HG02610 (cell line): ENCODE data around the gene GNAI3.
"Not testable (repeated sequence)": the region's sequence is repeated elsewhere in the genome, so short reads cannot be mapped to it uniquely, and the experiment has no call there.

Source experiments
- ATAC-seq: cut with Tn5 transposase; IDR thresholded peaks from one replicate; pipeline ENCODE4 v1.9.1; 2021; ENCODE audit warnings: mild to moderate bottlenecking, moderate library complexity; ENCODE audit not compliant: unreplicated experiment

Gene GNAI3

DNA sequence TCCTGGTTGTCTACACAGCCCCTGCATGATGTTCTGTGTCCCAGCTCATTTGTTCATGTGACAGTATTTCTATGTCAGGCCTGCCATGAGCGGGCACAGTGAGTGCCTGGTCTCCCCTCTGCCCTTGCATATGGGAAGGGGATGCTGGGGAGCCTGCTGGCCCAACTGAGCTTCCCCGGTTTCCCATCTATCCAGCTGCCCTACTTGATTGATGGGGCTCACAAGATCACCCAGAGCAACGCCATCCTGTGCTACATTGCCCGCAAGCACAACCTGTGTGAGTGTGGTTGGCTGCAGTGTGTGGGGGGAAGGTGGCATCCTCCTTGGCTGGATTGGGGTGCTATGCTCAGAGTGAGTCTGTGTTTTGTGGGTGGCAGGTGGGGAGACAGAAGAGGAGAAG lies 109.0 kb downstream of the GNAI3 start:
- no peak for ATAC-seq

DNA sequence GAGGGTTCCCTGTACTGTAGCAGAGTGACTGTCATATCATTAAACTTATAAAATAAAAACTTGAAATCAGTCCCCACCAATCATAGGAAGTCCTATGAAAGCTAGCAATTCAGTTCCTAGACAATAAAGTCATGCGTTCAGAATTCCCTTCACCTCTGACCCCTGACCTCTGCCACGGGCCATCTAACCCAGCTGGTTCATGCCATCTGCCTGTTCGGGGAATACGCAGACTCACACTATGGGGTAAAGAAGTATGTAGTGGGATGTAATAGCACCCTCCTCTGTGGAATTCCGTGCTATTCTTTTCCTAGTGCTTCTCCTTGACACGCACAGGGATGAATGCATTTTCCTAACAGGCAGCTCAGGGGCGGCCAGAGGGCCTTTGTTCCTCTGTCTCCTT lies 109.6 kb downstream of the GNAI3 start:
- no peak for ATAC-seq

DNA sequence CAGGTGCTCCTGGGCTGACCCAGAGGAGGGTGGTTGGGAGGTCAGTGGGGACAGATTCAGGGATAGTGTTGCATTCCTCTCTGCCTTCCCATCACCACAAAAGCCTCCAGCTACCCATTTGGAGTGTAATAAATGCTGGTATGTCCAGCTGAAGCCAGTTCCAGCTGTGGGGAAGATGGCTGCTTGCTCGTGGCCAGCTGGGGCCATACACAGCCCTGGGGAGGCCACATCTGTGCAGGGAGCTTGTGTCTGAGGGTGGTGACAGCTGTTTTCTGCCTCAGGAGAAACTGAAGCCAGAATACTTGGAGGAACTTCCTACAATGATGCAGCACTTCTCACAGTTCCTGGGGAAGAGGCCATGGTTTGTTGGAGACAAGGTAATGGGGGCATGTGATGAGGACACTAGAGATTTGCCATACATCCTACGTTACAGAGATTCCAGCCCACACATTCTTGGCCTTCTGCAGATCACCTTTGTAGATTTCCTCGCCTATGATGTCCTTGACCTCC lies 110.2 kb downstream of the GNAI3 start:
- ATAC-seq, result no peak

DNA sequence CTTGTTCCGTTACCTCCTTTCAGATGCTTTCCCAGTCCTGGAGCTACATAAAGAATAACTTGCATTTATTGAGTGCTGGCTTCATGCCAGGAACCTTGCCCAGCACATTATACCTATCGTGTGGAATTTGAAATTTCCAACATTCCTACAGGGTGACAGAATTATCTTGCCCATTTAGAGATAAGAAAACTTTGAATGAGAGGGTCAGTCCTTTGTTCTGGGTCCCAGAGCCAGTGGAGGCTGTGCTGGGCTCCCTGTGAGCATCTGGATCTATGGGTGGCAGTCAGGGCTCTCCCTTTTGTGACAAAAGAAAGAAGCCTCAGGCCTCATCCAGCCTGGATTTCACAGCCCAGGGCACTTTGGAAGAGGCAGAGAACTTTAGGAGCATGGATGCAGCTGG lies 110.7 kb downstream of the GNAI3 start:
- ATAC-seq, result no peak

DNA sequence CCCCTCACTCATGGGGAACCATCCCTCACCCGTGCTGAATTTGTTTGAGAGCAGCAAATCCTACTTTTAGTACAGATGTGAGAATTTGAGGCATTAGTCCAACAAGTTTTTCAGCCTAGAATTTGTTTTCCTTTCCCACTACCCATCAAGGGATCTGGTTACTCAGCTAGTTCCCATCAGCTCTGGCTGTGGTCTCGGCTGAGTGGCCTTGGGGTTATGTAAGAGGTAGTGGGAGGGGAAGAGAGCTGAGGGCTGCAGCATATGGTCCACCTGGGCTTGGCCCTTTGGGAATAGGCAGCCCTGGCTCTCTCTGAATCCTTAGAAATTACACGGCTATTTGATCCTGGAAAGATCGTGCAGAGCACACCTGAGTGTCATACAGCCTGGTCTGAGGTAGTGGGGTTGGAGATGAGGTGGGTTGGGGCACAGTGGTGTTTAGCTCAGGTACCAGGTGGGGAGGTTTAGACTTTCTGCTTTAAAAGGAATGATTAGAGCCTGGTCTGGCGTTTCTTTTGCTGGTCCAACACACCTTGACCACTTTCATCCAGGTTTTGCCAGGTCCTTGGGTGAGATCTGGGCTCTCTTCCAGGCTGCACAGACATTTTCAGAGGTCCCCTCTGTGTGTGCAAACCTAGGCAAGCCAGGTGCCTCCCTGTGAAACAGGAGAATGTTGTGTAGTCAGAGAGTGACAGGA lies 111.7 kb downstream of the GNAI3 start:
- ATAC-seq, result no peak

DNA sequence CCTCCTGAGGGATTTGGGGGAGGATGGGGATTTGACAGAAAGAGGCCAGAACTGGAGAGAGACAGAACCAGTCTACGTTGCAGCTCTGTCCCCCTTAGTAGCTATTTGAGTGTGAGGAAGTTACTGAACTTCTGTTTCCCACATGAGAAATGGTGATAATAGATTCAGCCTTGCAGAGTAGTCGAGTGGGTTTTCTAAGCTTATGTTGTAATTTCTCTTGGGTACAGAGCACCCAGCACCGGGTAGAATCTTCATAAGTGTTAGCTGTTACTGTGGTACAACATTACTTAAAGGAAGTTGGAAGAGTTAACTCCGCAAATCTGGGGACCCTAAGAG lies 112.2 kb downstream of the GNAI3 start:
- not testable (repeated sequence) for ATAC-seq

DNA sequence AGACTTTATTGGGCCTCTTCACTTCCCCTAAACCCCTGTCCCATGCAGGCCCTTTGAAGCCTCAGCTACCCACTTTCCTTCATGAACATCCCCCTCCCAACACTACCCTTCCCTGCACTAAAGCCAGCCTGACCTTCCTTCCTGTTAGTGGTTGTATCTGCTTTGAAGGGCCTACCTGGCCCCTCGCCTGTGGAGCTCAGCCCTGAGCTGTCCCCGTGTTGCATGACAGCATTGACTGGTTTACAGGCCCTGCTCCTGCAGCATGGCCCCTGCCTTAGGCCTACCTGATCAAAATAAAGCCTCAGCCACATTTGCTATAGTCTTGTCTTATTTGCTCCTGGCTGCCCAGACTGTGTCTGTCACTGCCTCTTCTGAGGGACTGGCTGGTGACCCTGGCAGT lies 113.0 kb downstream of the GNAI3 start:
- no peak for ATAC-seq

DNA sequence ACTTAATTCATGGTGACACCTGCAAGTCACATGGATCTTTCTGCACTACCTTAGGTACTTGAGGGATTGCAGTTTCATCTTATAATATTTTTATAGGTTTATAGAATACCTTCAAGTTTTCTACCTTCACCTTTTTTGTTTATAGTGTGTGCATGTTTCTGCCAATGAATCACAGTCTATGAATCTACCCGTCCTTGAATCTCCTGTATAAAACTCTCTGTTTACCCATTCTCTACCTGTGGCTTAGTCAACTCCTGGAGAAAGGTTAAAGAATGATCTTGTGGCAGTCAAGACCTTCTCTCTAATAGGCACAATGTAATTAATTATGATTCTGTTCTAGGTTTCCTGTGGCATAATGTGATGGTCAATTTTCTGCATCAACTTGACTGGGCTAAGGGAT lies 116.3 kb downstream of the GNAI3 start:
- no peak for ATAC-seq

DNA sequence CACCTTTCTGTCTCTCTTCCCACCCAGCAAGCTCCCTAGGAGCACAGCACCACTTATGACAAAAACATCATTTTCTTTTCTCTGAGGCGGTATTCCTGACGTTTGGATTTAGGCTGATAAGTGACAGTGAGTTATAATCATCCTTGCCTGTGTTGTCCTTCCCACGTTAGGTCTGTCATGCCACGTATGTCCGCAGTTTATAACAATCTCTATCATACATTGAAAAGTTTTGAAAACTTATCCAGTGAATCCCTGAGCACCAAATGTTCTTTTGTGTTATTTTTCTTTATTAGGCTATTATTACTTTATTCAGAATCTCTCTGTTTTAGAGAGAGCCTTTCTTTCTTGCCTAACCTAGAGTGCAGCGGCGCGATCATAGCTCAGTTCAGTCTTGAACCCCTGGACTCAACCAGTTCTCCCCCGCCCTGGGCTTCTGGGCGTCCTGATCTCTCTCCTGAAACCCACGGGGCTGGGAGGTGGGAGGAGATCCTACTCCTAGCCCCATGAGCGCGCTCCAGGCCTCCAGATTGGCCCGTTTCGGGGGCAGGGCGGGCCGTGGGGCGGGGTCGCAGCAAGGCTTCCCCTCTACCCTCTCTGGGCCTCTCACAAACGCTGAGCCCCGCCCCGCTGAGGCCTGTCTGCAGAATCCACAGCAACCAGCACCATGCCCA lies 119.2 kb downstream of the GNAI3 start, which contains the start of gene GSTM2:
Gene GSTM2 (plus strand): TSS at position 606 of the 671 bp plus-strand sequence. CDS start 59 bp downstream, at position 665.
- ATAC-seq, result peak; percentile 95
